Muscle of arm (tissue), 14 donors: Measurements from ENCODE around the gene MIER3. TPM values are rescaled to one million over a fixed set of nuclear protein-coding genes. Genes with fewer than 3 reads are reported as not detected.
"Not testable (repeated sequence)": the region's sequence is repeated elsewhere in the genome, so short reads cannot be mapped to it uniquely, and the experiment has no call there.

Source experiments
- DNase-seq: peaks from one replicate; pipeline ENCODE4 v3.0.0-alpha.2; 2013
- long read RNA-seq, 11 donors: transcript quantifications; one replicate each; lab custom pipeline, GENCODE V29; 2026
- polyA plus RNA-seq, 12 donors: library from polyadenylated mRNA; unstranded; fragments of 120-200 nt; gene quantifications; one replicate each; pipeline ENCODE4 v1.2.1, GENCODE V29; 2013; ENCODE audit not compliant: insufficient read length in 12 of 12

MIER3 gene
- 10 to 100 TPM in 11 of 12 donors, not detected in 1; 17.4 to 29.2 (median 24.3) TPM for polyA plus RNA-seq
- long read RNA-seq, donor 1, result 0 reads
- long read RNA-seq, donor 2, partial matches to known transcripts, result 0 of 1 reads
- long read RNA-seq, donor 2, other reads (novel, unspliced or antisense), result 0 of 1 reads
- long read RNA-seq, donor 3, result 0 reads
- long read RNA-seq, donor 4, result 0 reads
- long read RNA-seq, donor 5, result 0 reads
- long read RNA-seq, donor 6, partial matches to known transcripts, result 7 of 7 reads
- long read RNA-seq, donor 6, other reads (novel, unspliced or antisense), result 0 of 7 reads
- long read RNA-seq, donor 7, result 0 reads
- long read RNA-seq, donor 8, result 0 reads
- long read RNA-seq, donor 9, result 0 reads
- long read RNA-seq, donor 10, result 0 reads
- long read RNA-seq, donor 11, result 0 reads

GRCh38 chr5:56951946-56952691, at the start of gene MIER3:
Gene MIER3 (minus strand): TSS chr5:56952123. CDS start chr5:56952102, 21 bp downstream.
- DNase-seq, result peak; percentile 66

DNA sequence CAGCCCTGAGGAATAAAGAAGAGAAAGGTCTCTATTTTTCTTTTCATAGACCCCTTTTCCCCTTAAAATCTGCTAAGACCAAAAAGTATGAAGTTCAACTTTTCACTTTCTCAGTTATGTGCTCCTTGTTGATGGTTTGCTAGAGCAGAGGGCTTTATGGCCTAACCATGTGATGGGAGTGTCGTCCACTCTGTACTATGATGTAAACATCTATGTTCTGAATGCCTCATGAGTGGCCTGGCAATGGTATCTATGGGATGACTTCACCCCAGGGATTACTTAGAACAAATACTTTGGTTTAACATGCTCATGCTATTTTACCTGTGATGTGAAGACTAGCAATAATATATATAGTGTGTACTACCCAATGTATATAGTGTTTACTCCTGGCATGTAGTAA, 43.7 kb upstream of the MIER3 start:
- no peak for DNase-seq

GRCh38 chr5:56993241-56993640, 41.3 kb upstream of the MIER3 start:
- DNase-seq, result no peak

GRCh38 chr5:56989676-56990075, 37.8 kb upstream of the MIER3 start:
- no peak for DNase-seq

DNA sequence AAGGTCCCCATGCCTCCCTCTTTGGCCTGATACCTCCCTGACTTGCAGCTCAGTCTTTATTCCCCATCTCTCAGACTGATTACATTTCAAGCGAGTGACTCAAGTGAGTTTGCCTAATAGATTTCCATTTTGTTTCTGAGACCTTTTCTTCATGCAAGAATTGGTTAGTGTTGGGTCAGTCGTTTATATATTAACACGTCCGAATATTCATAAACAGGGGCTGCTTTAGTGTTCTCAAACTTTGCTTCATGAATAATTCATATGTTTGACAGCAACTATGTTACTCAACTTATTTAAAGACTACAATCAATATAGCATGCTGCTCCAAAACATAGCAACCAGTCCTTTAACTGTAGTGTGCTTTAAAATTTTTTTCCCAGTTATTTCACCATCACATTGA, 36.6 kb upstream of the MIER3 start:
- DNase-seq, result no peak

DNA sequence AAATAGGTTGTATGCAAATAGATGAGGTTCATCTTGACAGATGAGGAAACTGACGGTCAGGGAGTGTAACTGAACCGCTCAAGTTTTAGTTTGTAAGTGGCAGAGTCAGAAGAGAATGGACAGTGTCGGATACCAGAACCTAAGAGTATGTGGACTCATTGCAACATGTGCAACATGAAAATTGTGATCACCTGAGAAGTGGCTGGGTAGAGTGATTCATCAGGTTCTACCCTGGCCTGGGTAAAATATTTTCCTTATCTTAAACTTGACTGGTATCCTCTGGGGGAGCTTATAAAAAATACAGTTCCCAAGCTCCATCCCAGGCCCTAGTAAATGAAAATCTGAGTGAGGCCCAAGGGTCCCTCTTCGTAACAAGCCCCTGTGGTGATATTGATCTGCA, 35.2 kb upstream of the MIER3 start:
- DNase-seq, result no peak

DNA sequence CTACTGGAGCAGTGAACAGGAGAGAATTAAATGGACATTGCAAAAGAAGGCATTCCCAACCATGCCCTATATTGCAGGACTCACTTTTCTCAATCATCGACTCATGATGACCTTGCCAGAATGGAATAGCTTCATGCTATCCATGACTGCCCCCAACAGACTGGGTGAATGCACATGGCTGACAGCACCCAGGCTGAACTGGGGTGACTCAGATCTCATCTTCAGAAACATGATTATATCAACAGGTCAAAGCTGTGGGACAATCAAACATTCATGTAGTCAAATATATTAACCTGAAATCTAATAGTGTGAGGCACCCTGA, 34.7 kb upstream of the MIER3 start:
- no peak for DNase-seq

DNA sequence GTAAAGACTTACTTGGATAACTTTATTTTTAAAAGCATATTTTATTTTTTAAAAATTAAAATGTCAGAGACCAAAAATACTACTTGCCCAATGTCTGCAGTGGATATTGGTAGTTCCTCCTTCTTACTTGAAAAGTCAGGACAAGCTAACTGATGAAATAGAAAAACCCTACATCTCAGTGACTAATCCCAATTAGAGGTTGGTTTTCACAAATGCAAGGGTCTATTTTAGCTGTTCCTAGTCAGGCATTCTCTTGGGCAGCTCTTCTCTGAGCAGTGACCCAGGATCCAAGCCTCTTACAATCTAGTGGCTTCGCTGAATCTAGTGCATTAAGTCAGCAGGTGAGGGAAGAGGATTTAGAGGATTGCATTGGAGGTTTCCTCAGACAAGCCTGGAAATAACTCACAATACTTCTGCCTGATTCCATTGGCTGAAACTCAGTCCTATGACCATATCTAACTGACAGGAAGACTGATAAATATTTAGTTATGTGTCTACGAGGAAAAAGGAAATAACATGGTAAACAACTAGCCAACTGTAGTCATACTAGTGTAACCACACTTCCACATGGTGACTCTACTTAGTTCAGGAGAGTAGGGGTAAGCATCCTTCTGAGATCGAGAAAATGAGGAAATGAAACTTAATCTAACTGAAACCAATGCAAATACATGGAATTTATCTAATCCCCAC, 34.2 kb upstream of the MIER3 start:
- DNase-seq, result no peak

GRCh38 chr5:56984445-56984844, 32.5 kb upstream of the MIER3 start:
- DNase-seq, result no peak

DNA sequence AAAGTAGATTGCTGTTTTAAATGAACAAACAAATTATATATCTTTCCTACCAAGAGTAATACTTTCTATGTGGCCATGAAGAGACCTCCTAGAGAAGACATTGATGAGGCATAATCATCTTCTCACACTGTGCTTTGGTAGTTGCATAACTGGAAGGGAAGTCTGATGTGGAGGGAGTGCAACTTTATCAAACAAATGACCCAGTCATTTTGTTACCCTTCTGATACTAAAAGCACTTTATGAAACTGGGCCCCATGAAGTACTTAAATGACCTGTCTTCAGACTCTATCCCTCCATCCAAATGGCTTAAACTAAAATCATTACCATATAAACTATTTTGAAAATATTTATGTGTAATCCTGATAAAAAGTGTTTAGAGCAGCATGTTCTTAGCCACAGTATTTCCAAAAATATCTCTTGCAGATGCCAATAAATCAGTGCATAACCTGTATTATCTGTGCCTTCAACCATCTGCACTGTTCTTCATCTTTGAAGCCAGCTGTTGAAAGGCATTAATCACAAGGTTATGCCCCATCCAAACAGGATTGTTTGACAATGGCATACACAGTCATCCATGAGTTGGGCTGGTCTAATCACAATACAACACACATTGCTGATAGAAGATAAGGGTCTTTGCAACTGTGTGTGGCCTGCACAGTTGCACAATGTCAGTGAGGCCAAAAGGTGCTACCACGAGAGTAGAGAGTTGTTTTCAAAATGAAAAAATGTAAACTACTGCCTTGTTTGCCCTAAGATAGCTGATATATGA, 31.9 kb upstream of the MIER3 start:
- no peak for DNase-seq

- no peak for DNase-seq
Observed at GRCh38 chr5:56981548-56982315, 29.8 kb upstream of the MIER3 start.

DNA sequence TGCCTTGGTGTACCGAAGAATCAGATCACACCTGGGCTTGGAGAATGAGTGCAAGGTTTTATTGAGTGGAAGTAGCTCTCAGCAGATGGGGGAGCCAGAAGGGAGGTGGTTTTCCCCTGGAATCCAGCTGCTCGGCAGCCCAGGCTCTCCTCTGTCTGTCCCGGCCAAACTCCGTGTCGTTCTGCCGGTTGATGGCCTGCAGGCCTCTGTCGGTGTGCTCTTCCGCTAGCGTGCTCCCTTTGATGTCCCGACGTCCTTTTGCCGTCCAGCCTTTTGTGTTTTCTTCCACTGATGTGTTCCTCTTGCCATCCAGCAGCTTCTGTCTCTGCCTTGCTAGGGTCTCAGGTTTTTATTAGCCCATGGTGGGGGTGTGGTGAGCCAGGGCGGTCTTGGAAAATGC, 28.0 kb upstream of the MIER3 start:
- DNase-seq, result no peak

- not testable (repeated sequence) for DNase-seq
Observed at GRCh38 chr5:56979526-56979925, 27.6 kb upstream of the MIER3 start.

- DNase-seq, result no peak
Observed at GRCh38 chr5:56977822-56978221, 25.9 kb upstream of the MIER3 start.

DNA sequence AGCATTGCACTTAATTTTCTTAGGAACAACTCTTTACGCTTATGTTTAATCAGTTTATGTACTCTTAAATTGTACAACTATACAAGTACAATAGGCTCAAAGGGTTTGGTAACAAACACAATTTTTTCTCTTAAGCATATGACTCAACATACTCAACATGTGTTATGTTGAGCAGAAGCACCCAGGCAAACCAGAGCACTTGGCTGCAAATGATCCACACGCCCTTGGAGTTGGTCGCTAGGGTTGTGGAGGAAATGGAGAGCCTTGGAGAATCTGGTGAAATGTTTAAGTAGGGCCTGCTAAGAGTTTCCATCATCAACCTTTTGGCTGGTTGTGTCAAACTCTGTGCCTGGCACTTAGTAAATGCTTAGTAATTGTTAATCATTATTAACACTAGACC, 25.1 kb upstream of the MIER3 start:
- DNase-seq, result no peak

DNA sequence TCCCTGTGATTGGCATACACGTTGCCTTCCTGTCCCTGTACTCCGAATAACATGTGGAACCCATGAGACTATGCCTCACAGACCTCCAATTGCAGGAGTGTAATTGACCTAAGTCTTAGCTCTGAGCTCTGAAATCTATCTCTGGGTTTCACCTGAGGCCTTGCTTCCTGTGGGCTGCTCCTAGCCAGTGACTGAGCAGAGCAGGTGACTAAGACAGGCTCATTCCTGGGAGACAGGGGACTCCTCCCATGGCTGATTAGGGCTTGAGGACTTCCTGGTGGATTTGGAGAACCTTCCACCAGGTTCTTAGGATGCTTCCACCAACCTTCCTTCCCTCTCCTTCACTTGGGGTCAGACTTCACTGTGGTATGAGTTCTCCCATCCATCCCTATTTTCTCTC, 22.3 kb upstream of the MIER3 start:
- no peak for DNase-seq

DNA sequence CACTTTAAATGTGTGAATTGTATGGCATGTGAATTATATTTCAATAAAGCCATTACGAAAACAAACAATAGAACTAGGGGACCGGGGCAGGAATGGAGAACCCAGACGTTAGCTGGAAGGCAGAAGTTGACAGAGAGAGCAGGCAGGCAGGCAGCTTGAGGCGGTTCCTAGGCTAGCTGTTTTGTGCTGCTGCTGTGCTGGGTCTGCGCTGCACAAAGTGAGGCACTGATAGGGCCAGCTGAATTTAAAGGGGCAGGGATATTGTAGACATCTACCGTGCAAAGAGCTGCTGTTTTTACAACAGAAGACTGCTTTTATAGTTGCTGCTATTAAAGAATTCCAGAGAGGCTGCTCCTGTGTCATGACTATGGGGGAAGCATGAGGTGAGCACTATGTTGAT, 21.6 kb upstream of the MIER3 start:
- no peak for DNase-seq

DNA sequence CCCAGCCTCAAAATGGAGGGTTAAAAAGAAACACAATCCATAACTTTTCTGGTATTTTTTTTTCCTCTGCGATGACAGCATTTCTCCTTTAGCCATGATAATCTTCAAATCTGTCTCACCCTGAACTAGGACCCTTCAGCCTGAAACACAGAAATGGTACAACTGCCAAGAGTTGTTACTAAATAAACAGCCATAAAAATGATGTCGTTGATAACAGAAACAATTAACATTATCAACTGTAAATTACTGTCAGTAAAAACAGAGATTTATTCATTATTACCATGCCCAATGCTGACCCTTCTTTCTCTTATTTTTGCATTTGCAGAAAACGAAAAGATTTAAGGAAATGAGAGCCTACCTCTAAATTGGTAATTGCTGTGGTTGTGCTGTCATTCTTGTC, 19.4 kb upstream of the MIER3 start:
- no peak for DNase-seq

DNA sequence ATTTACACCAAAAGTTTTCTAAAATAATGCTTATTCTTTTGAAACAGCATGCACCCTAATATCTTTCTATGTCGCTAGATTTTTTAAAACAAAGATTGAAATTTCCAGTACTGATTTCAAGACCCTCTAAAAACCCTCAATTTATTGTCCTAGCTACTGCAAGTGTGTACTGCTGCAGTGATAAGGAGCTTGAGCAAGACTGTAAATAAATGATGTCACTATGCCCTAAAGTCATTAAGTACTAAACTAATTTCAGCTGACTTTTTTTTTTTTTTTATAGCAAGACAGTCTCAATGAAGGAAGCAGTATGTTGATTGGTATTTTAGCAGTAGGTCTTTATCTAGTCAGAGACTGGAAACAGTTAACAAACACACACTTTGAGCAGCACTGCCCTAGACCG, 12.2 kb upstream of the MIER3 start:
- no peak for DNase-seq

DNA sequence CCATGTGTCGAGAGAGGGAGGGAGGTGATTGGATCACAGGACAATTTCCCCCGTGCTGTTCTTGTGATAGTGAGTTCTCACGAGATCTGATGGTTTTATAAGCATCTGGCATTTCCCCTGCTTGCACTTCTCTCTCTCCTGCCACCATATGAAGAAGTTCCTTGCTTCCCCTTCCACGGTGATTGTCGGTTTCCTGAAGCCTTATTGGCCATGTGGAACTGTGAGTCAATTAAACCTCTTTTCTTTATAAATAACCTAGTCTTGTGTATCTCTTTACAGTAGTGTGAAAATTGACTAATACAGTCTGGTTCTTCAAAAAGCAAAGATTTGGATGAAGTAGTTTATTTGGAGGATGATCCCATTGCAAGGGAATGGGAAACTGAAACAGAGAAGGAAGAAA, 11.3 kb upstream of the MIER3 start:
- no peak for DNase-seq

- no peak for DNase-seq
Observed at GRCh38 chr5:56962286-56962685, 10.4 kb upstream of the MIER3 start.
